ENCODE data around the gene CDC42. TPM values are rescaled to one million over a fixed set of nuclear protein-coding genes. Genes with fewer than 3 reads are reported as not detected.

The CDC42 gene
- total and polyA plus RNA-seq, 2 experiments from 2014 or later = 119 to 184 TPM

- TF ChIP-seq ZNF114 (CRISPR knock-in tag; IDR thresholded peaks at IDR 0.05) (no peak), ZNF331 (CRISPR knock-in tag; IDR thresholded peaks at IDR 0.05; ENCODE audit: low read depth) (no peak), CREB1 (CRISPR knock-in tag; IDR thresholded peaks at IDR 0.05; ENCODE audit: low read depth) (no peak), STAT1 (IDR thresholded peaks at IDR 0.05; ENCODE audit: unreplicated experiment) (no peak), JUNB (IDR thresholded peaks at IDR 0.05; ENCODE audit: unreplicated experiment) (no peak)
- TF ChIP-seq, protein P1, sequence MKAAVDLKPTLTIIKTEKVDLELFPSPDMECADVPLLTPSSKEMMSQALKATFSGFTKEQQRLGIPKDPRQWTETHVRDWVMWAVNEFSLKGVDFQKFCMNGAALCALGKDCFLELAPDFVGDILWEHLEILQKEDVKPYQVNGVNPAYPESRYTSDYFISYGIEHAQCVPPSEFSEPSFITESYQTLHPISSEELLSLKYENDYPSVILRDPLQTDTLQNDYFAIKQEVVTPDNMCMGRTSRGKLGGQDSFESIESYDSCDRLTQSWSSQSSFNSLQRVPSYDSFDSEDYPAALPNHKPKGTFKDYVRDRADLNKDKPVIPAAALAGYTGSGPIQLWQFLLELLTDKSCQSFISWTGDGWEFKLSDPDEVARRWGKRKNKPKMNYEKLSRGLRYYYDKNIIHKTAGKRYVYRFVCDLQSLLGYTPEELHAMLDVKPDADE (IDR thresholded peaks at IDR 0.05) = no peak
Observed at GRCh38 chr1:22076346-22076745, 23.8 kb downstream of the CDC42 start (continued).

- Mint-ChIP-seq H3K36me3 (ENCODE audit: low read depth) (peaks cover 21% of the 10 kb centered on the region), H3K4me3 (no peak overlapping the region), H3K27me3 (ENCODE audit: insufficient read depth, low read depth, poor library complexity) (no peaks in the 10 kb centered on the region), H3K4me1 (peaks cover 32% of the 10 kb centered on the region), H3K27ac (no peak overlapping the region), H3K9me3 (no peaks in the 10 kb centered on the region)
- Histone ChIP-seq H3K27me3 (ENCODE audit: insufficient read depth) (no peaks in the 10 kb centered on the region), H3K27ac (ENCODE audit: low read depth) (no peak overlapping the region), H3F3A (replicated peaks; ENCODE audit: low read depth) (no peaks in the 10 kb centered on the region; the same call in 1 of the 2 replicates), H4K20me1 (replicated peaks; ENCODE audit: insufficient read depth) (peaks cover 26% of the 10 kb centered on the region), H3K9me2 (ENCODE audit: insufficient read depth) (peaks cover 3% of the 10 kb centered on the region; the same call in 1 of the 2 replicates), H3K36me3 (ENCODE audit: insufficient read depth) (peaks cover 6% of the 10 kb centered on the region; the same call in 1 of the 2 replicates), H2AFZ (no peak overlapping the region), H3K79me2 (replicated peaks; ENCODE audit: insufficient read depth) (peaks cover 100% of the 10 kb centered on the region), H3K4me3 (no peak overlapping the region), H3K4me1 (ENCODE audit: insufficient read depth) (peaks cover 37% of the 10 kb centered on the region), H3K4me2 (no peak overlapping the region)
- DNase-seq (ENCODE audit: low spot score) (no peak), ATAC-seq (no peak)
- TF ChIP-seq STAT1 (IDR thresholded peaks at IDR 0.05; ENCODE audit: unreplicated experiment) (no peak), ZNF331 (CRISPR knock-in tag; IDR thresholded peaks at IDR 0.05; ENCODE audit: low read depth) (no peak), NANOG (IDR thresholded peaks at IDR 0.05; ENCODE audit: borderline replicate concordance) (no peak), REST (IDR thresholded peaks at IDR 0.05; ENCODE audit: unreplicated experiment) (no peak), POLR2AphosphoS5 (IDR thresholded peaks at IDR 0.05; ENCODE audit: low read depth) (no peak), ZNF462 (CRISPR knock-in tag; IDR thresholded peaks at IDR 0.05) (no peak), CREB1 (CRISPR knock-in tag; IDR thresholded peaks at IDR 0.05; ENCODE audit: low read depth) (no peak), EZH2phosphoT487 (IDR thresholded peaks at IDR 0.05; ENCODE audit: unreplicated experiment) (no peak), EZH2 (IDR thresholded peaks at IDR 0.05; ENCODE audit: low read depth, unreplicated experiment) (no peak), JUNB (IDR thresholded peaks at IDR 0.05; ENCODE audit: unreplicated experiment) (no peak)
- TF ChIP-seq, protein P1 (IDR thresholded peaks at IDR 0.05) = no peak
Observed at GRCh38 chr1:22077728-22078127, 25.2 kb downstream of the CDC42 start.
